Neural crest cell (in vitro differentiated cells): ENCODE data around the gene ZNF503. TPM values are rescaled to one million over a fixed set of nuclear protein-coding genes. Genes with fewer than 3 reads are reported as not detected.

Experiments used
- DNase-seq: peaks from one replicate; pipeline ENCODE4 v3.0.0; 2021; ENCODE audit warnings: low read depth, mixed read lengths, low spot score
- H3K27ac Mint-ChIP-seq: one replicate; pipeline ENCODE4 v1.8.0; 2021; ENCODE audit warnings: mild to moderate bottlenecking, mixed read lengths; ENCODE audit not compliant: unreplicated experiment
- H3K27me3 Mint-ChIP-seq: 2 replicates; pipeline ENCODE4 v1.8.0; 2021; ENCODE audit warnings: low read depth, mild to moderate bottlenecking, mixed read lengths
- H3K36me3 Mint-ChIP-seq: 2 replicates; pipeline ENCODE4 v1.8.0; 2021; ENCODE audit warnings: low read depth, mild to moderate bottlenecking, mixed read lengths
- H3K4me1 Mint-ChIP-seq: 2 replicates; pipeline ENCODE4 v1.8.0; 2021; ENCODE audit warnings: mixed read lengths
- H3K4me3 Mint-ChIP-seq: one replicate; pipeline ENCODE4 v1.8.0; 2021; ENCODE audit warnings: mild to moderate bottlenecking, mixed read lengths
- H3K9me3 Mint-ChIP-seq: 2 replicates; pipeline ENCODE4 v1.8.0; 2021; ENCODE audit warnings: mixed read lengths
- total RNA-seq: library from RNA; stranded (reverse); gene quantifications from 2 replicates; pipeline ENCODE4 v1.2.1, GENCODE V29; 2021
- TF ChIP-seq, protein P1 (sequence below): fragments of 200-600 bp; sonication (generic); conservative IDR thresholded peaks from 2 replicates; pipeline ENCODE4 v1.5.0; 2021; ENCODE audit warnings: antibody characterized with exemption, mild to moderate bottlenecking

ZNF503 gene
- total RNA-seq, 1 donor from 2014 or later, result 15.9 TPM

DNA sequence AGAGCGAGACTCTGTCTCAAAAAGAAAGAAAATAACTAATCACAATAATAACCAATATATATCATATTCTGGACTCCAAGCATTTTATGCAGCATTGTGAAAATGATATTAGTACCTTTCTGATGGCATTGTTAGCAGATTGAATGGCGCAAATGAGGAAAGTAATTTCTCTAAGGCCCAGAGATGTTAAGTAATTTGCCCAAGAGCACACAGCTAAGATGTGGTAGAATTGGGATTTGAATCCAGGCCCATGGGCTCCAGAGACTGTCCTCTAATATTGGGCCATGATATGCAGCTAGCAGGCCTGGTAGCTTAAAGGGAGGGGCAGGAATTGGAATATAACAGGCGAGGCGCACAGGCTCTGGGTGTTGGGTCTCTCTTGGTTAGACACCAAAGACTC is 44.1 kb downstream of the ZNF503 start:
- no peaks in the 10 kb centered on the region for H3K27me3 Mint-ChIP-seq
- peaks cover 8% of the 10 kb centered on the region for H3K4me1 Mint-ChIP-seq
- no peak overlapping the region for H3K27ac Mint-ChIP-seq
- H3K4me3 Mint-ChIP-seq, result no peak overlapping the region
- DNase-seq, result no peak
- no peaks in the 10 kb centered on the region for H3K9me3 Mint-ChIP-seq
- H3K36me3 Mint-ChIP-seq, result no peaks in the 10 kb centered on the region
- TF ChIP-seq, protein P1, sequence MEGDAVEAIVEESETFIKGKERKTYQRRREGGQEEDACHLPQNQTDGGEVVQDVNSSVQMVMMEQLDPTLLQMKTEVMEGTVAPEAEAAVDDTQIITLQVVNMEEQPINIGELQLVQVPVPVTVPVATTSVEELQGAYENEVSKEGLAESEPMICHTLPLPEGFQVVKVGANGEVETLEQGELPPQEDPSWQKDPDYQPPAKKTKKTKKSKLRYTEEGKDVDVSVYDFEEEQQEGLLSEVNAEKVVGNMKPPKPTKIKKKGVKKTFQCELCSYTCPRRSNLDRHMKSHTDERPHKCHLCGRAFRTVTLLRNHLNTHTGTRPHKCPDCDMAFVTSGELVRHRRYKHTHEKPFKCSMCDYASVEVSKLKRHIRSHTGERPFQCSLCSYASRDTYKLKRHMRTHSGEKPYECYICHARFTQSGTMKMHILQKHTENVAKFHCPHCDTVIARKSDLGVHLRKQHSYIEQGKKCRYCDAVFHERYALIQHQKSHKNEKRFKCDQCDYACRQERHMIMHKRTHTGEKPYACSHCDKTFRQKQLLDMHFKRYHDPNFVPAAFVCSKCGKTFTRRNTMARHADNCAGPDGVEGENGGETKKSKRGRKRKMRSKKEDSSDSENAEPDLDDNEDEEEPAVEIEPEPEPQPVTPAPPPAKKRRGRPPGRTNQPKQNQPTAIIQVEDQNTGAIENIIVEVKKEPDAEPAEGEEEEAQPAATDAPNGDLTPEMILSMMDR, result no peak

- TF ChIP-seq, protein P1, result peak; percentile 40
- Mint-ChIP-seq H3K27me3 (no peaks in the 10 kb centered on the region), H3K36me3 (no peaks in the 10 kb centered on the region), H3K9me3 (no peaks in the 10 kb centered on the region), H3K4me3 (no peak overlapping the region), H3K4me1 (peaks cover 10% of the 10 kb centered on the region), H3K27ac (no peak overlapping the region)
- DNase-seq, result no peak
Measured at GRCh38 chr10:75356484-75356883, 45.1 kb downstream of the ZNF503 start.

DNA sequence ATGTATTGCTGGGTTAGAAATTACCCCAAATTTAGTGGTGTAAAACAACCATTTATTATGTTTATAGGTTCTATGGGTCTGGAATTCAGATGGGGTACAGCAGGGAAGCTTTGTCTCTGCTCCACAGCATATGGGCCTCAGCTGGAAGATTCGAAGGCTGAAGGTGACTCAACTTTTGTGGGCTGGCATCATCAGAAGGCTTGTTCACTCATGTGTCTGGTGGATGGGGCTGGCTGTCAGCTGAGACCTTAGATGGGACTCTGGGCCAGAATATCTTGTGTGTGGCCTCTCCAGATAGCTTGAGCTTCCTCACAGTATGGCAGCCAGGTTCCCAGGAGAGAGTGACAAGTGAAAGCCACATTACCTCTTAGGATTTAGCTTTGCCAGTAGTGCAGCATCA is 45.9 kb downstream of the ZNF503 start:
- TF ChIP-seq, protein P1, result no peak
- Mint-ChIP-seq H3K4me1 (peaks cover 10% of the 10 kb centered on the region), H3K9me3 (no peaks in the 10 kb centered on the region), H3K27ac (no peak overlapping the region), H3K36me3 (no peaks in the 10 kb centered on the region), H3K4me3 (no peak overlapping the region), H3K27me3 (no peaks in the 10 kb centered on the region)
- no peak for DNase-seq

DNA sequence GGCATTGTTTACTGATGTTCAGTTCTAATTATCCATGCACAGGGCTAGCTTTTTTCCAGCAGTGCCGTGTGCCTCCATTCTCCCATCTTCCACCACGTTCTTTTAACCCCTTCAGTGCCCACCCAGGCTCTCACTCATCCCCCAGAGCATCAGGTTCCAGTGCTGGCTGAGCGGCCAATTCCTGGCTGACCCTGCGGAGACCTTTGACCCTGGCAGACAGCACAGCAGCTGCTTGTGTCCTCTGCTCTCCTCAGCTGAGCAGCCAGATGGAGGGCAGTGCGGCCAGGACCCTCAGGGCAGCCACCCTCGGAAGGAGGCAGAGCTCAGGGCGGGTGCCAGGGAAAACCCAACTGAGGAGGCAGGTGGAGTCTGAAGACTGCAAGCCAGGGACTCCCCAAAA is 48.4 kb downstream of the ZNF503 start:
- peak; percentile 28 for DNase-seq
- Mint-ChIP-seq H3K36me3 (no peaks in the 10 kb centered on the region), H3K4me1 (peaks cover 10% of the 10 kb centered on the region), H3K27me3 (no peaks in the 10 kb centered on the region), H3K9me3 (no peaks in the 10 kb centered on the region), H3K4me3 (no peak overlapping the region), H3K27ac (no peak overlapping the region)
- TF ChIP-seq, protein P1, result no peak

GRCh38 chr10:75352650-75353049 is 48.9 kb downstream of the ZNF503 start:
- Mint-ChIP-seq H3K36me3 (no peaks in the 10 kb centered on the region), H3K4me1 (peaks cover 10% of the 10 kb centered on the region), H3K4me3 (no peak overlapping the region), H3K27ac (peak overlapping the region; percentile 32), H3K9me3 (no peaks in the 10 kb centered on the region), H3K27me3 (no peaks in the 10 kb centered on the region)
- DNase-seq, result no peak
- TF ChIP-seq, protein P1, result no peak

DNA sequence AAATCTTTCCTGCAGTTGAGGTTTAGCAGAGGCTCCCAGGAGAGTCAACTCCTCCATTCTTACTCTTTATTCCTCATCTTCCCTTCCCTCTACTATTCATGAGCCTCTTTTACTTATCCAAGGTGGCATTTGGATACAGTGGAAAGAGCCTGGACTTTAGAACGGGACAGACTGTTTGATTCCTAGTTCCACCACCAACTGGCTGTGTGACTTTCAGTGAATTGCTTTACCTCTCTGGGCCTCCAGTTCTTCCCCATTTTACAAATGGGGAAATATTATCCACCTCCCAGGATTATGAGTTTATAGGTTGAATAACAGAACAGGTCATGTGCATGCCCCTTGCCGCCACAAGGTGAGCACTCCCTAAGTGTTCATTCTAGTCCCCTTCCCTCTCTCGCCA is 49.9 kb downstream of the ZNF503 start:
- no peaks in the 10 kb centered on the region for H3K27me3 Mint-ChIP-seq
- H3K9me3 Mint-ChIP-seq, result no peaks in the 10 kb centered on the region
- peaks cover 15% of the 10 kb centered on the region for H3K4me1 Mint-ChIP-seq
- H3K4me3 Mint-ChIP-seq, result no peak overlapping the region
- no peak for DNase-seq
- H3K36me3 Mint-ChIP-seq, result no peaks in the 10 kb centered on the region
- TF ChIP-seq, protein P1, result no peak
- H3K27ac Mint-ChIP-seq, result no peak overlapping the region
